Activated CD8-positive, alpha-beta memory T cell treated with anti-CD3 and anti-CD28 coated beads for 48 hours (primary cell): Measurements from ENCODE around the gene SYT9.
"Not testable (repeated sequence)": the region's sequence is repeated elsewhere in the genome, so short reads cannot be mapped to it uniquely, and the experiment has no call there.

Experiments used
- DNase-seq, 3 experiments: peaks; one replicate each; pipeline ENCODE4 v3.0.0-alpha.2; 2020; ENCODE audit warnings: low read depth in 2 of 3, low spot score in 2 of 3

Gene SYT9

DNA sequence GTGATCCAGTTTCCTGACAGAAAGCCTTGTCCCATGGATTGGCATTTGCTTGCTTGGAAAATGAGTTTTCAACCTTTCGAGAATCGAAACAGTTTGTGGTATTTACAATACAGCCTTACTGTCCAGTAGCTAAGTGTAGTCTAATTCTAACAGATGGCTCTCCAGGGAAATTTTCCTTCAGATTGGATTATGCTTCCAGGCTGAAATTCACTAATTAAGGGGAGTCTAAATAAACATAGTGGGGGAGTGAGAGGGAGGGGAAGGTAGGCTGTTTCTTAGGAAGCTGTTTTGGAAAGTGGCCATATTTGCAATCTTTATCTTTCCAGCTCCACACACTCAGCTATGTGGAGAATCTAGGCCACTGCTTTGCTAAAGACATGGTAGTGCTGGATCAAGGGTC is 81.3 kb downstream of the SYT9 start:
- DNase-seq, result no peak

GRCh38 chr11:7335442-7335841 is 83.7 kb downstream of the SYT9 start:
- DNase-seq, result not testable (repeated sequence)

DNA sequence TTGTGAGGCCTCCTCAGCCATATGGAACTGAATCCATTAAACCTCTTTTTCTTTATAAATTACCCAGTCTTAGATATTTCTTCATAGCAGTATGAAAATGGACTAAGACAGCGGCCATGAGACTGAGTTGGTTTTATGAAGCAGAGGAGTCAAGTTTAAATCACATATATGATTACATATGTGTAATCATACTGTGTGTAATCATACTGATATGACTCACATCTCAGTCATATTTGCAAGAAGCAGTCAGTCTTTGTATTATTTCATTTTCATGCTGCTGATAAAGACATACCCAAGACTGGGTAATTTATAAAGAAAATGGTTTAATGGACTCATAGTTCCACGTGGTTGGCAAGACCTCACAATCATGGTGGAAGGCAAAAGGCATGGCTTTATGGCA is 89.8 kb downstream of the SYT9 start:
- DNase-seq, result no peak

DNA sequence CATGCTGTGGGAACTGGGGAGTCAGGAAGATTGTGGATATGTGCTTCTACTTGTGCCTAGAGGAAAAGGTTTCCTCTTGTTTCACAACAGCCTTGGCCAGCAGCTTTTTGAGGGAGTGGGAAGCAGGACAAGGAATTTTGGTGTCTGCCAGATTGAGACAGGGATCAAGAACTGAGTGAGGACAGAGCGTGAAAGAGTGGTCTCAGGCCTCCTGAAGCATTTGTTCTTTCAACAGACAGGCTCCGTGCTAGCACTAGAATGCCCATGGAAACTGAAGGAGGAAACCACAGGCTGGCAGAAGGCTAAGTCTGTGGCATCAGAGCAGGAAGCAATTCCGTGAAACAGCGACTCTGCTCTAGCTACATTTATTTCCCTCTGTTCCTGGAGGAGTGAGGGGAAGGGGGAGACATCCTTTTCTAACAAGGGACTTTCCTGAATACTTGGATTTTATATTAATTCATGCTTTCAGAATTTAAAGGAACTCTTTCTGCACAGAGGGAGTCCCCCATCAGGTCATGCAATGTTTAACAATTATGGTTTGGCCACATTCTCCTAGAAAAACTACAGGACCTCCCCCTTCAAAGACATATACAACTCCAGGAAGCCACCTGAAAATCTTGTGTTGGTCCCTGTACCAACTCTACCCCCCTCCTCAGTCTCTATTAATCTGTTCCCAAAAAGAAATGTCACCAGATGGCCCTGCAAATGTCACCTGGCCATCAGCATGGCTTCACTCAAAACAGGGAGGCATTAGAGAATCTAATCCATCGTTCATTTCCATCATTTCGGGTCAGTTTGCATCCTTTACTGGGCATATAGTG is 96.1 kb downstream of the SYT9 start:
- no peak for DNase-seq

DNA sequence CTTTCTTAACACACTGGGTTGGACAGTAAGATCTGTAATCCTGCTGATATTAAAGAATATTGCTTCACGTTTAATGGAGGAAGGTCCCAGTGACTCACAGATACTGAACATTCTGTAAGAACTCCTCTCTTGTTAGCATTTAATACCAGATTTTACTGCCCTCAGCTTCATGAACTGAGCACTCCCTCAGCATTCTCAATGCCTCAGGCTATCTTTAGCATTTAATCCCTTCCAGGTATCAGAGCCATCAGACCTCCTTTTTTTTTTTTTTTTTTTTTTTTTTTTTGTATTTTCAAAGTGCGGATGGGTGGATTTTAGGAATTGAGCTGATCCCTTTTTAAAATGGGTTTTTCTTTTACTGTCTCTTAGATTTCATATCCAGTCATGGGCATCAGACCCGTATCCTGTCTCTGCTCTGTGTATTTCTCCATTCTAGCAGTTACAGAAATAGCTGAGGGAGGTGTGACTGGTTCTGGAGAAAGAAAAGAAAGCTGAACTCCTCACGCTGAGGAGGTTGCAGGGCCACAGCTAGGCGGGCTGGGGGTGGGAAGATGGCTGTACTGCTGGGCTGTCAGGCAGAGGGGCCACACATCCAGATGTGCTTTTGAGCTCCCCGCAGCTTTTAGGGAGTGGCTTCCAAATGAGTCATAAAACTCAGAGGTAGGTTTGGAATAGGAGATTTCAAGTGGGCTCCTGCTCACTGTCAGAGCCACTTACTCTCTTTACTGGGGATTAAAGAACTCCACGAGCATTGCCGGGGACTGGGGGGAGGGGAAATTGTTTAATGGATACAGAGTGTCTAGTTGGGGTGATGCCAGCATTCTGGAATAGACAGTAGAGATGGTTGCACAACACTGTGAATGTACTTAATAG is 97.0 kb downstream of the SYT9 start:
- DNase-seq, result no peak

- no peak for DNase-seq
These were observed 99.5 kb downstream of the SYT9 start for GRCh38 chr11:7351228-7351627.

GRCh38 chr11:7353100-7353499 is 101.4 kb downstream of the SYT9 start:
- DNase-seq, result no peak

DNA sequence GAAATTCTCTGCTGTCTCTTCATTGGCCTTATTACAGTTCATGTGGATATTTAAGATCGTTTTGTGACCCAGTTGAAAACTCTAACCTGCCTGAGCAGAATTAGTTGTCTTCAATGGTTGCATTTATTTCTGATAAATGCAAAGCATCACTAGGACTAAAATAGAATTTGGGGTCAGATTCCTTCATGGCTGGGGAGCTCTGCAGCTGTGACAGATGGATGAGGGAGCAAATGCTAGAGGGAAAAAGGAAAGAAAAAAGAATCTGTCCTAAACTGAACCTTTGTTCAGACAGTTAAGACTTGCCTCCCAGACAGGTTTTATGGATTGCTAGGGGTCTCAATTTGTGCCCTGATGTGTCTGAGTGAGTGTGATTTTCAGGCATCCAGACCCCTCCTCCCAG is 113.0 kb downstream of the SYT9 start:
- no peak for DNase-seq

- DNase-seq, result no peak
These were observed 116.1 kb downstream of the SYT9 start for GRCh38 chr11:7367803-7368202.

DNA sequence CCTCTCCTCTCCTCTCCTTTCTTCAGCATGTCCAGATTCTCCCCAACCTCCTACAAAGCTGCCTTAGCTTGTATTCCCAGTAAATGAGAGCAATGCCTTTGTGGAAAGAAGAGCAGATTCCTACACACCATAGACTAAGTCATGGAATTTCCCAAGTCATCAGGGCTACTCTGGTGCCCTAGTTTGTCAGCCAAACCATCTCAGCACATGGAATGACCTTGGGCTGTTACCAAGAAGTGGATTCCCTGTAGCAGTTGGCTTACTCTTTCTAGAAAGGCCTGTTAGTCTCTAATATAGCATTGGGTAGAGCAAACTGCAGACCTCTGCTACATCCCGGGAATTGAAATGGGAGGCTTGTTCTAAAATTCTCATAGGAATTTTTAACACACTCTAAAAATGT is 124.7 kb downstream of the SYT9 start:
- DNase-seq, result no peak

GRCh38 chr11:7381937-7382336 is 130.2 kb downstream of the SYT9 start:
- no peak for DNase-seq

- no peak for DNase-seq
These were observed 131.7 kb downstream of the SYT9 start for GRCh38 chr11:7383406-7383805.

DNA sequence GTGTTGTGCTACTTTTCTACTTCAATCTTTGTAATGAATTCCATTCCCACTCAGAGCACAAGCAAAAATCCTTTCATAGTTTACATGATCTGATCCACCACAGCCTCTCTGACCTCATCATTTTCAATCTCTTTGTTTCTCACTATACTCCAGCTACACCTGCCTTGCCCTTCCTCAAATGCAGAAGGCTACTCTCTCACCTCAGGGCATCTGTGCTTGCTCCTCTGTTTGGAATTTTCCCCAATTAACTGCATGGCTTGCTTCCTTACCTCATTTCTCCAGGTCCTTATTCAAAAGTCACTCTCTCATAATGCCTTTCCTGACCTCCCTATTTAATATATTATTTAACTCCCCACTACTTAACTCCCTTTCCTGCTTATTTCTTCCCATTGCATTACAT is 133.0 kb downstream of the SYT9 start:
- DNase-seq, result no peak

DNA sequence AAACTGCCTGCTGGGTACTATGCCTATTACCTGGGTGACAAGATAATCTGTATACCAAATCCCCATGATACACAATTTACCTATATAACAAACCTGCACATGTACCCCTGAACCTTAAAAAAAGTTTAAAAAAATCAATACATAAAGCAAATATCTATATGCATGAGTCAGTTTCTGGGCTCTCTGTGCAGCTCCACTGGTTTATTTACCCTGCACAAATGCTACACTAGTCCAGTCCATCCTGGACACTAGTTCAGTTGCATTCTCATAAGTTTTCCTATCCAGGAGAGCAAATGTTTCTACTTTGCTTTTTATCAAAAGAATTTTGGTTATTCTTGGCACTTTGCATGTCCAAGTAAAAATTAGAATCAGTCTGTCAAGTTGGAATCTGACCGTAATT is 133.8 kb downstream of the SYT9 start:
- DNase-seq, result no peak

DNA sequence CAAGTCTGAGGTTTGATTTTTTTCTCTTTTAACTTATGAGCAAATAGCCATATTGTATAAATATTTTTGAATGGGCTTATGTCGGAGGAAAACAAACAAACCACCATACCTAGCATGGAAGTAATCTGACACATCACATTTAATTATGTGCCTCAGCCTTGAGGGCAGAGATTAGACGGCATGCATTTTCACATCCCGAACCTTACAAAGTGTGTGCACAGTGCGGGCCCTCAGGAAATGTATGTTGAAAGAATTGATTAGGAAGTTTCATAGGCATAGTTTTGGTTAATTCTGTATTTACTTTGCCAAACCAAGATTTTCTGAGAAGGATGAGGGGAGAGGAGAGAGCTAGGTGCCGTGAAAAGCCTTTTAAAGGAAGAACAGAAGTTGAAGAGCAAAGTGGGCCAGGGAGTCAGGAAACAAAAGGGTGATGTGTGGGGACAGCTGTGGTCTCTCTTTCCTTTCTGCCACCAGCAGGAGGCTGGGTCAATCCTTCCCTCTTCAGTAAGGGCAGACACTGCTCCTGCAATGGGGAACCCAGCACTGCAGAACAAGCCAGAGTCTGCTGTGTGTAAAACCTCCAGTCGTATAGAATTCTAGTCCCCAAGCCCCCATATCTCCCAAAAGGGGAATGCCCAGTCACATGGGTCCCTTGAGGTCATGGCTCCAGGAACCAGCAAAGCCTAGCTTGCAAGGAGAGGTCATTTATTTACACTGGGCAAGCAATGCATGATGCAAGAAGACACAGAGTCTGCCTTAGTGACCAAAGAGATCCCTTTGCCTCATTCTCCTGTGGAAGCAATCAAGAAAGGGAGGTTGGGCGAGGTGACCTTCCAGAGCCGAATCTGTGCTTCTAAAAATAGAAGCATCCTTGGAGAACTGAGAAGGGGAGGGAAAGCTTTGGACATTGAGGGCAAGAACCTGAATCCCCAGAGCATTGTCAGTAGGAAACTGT is 162.5 kb downstream of the SYT9 start:
- no peak for DNase-seq

DNA sequence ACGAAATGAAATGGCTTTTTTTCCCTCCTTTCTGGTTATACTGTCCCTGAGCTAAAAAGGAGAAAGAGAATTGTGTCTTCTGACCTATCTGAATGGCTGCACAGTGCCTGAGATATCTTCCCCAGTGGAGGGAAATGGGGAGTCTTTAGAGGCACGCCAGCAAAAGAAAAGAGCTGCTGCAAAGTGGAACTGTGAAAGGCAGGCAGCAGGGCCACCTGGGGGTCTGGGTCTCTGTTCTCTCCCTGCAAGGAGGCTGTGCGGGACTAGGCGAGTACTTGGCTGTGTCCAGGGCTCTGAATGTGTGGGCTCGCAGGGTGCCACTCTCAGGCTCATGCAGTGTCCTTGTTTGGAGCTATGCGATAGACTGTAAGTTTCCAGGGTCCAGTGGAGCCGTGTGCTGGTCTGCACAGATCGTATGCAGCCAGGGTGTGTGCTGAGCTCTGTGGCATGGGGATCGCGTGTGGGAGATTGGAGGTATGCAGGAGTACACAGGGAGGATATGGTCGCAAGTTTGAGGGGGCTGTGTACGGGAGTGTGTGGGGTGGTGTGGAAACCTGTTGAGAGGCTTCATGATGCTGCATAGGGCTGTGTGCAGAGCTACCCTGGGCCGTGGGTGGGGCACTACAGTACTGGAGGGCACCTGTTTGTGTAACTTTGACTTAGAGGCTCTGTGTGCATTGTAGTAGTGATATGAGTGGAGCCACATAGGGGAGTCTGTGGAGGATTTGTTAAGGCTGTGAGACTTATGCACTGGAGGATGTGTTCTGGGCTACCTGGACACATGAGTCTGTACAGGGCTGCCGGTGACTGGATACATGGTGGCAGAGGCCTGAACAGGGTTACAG is 163.5 kb downstream of the SYT9 start:
- DNase-seq, result no peak

DNA sequence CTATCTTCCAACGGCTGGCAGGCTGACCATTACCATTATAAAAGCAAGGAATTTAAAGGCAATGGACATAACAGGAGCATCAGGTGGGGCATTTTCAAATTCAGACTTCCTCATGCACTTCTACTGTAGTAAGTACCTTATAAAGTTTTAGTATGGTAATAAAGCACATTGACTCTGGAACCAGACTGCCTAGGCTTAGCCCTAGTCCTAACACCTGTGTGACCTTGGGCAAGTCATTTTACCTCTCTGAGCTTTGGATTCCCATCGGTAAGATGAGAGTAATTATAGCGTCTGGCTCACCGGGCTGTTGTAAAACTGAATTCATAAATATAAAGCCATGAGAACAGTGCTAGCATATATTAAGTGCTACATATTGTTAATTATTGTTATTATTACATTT is 164.4 kb downstream of the SYT9 start:
- no peak for DNase-seq

- no peak for DNase-seq
These were observed 165.6 kb downstream of the SYT9 start for GRCh38 chr11:7417328-7417727.

DNA sequence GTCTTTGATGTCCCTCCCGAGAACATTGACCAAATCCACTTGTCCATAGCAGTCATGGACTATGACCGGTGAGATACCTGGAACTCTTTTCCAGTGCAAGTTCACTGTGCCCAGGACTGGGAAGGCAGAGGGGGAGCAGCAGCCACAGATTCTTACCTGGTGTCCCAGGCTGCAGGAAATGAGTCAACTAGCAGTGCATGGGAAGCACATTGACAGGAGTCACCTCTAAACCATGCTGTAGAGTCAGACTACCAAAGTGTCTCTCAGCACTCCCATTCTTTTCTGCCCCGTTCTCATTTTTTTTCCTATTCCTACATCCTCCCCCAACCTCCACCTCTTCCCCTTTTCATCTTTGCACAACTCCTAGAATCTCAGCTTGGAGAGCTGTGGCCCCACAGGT is 166.4 kb downstream of the SYT9 start:
- no peak for DNase-seq

DNA sequence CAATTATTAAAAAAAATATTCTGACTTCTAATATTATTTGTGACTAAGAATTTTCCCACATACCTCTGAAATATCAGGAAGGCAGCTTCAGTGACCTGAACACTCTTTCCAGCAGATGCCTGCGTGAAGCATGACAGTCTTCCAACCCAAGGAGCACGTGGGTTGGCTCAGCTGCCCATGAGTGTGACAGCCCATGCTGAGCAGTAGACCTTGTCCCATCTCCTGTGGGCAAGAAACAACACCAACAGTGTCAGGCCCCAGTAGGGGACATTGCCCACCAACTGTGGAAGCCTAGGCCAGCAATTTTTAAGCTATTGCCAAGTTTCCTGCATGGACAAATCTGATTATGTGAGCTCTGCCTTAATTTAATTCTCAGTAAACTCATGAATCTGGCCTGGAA is 167.2 kb downstream of the SYT9 start:
- DNase-seq, result no peak
